HG03571 (cell line): ENCODE measurements around the gene CTSK.
A peak's percentile ranks its signal among the peaks of the same experiment; 100 is the strongest.
"Not testable (repeated sequence)": the region's sequence is repeated elsewhere in the genome, so short reads cannot be mapped to it uniquely, and the experiment has no call there.

ENCODE experiments used
- ATAC-seq: cut with Tn5 transposase; IDR thresholded peaks from one replicate; pipeline ENCODE4 v1.9.1; 2021; ENCODE audit not compliant: unreplicated experiment

Gene CTSK

GRCh38 chr1:150807249-150808023 is 624 bp downstream of the CTSK start:
- no peak for ATAC-seq

GRCh38 chr1:150805899-150806298 is 2.2 kb downstream of the CTSK start:
- ATAC-seq, result no peak

GRCh38 chr1:150804671-150805070 is 3.4 kb downstream of the CTSK start:
- no peak for ATAC-seq

GRCh38 chr1:150799089-150799488 is 9.0 kb downstream of the CTSK start:
- no peak for ATAC-seq

GRCh38 chr1:150798525-150798924 is 9.5 kb downstream of the CTSK start:
- ATAC-seq, result no peak

- ATAC-seq, result no peak
Measured at GRCh38 chr1:150796374-150796773, 11.7 kb downstream of the CTSK start.

- ATAC-seq, result not testable (repeated sequence)
Measured at GRCh38 chr1:150793778-150794177, 14.3 kb downstream of the CTSK start.

- ATAC-seq, result no peak
Measured at GRCh38 chr1:150793221-150793620, 14.8 kb downstream of the CTSK start.

- no peak for ATAC-seq
Measured at GRCh38 chr1:150791585-150791984, 16.5 kb downstream of the CTSK start.

- no peak for ATAC-seq
Measured at GRCh38 chr1:150789396-150789795, 18.7 kb downstream of the CTSK start.

- ATAC-seq, result no peak
Measured at GRCh38 chr1:150788946-150789345, 19.1 kb downstream of the CTSK start.

- ATAC-seq, result no peak
Measured at GRCh38 chr1:150787455-150787854, 20.6 kb downstream of the CTSK start.

GRCh38 chr1:150780510-150780909 is 27.6 kb downstream of the CTSK start:
- ATAC-seq, result no peak

- no peak for ATAC-seq
Measured at GRCh38 chr1:150778409-150778808, 29.7 kb downstream of the CTSK start.

GRCh38 chr1:150777544-150777943 is 30.5 kb downstream of the CTSK start:
- ATAC-seq, result no peak

- not testable (repeated sequence) for ATAC-seq
Measured at GRCh38 chr1:150775931-150776505, 32.0 kb downstream of the CTSK start.

GRCh38 chr1:150775276-150775675 is 32.8 kb downstream of the CTSK start:
- ATAC-seq, result no peak

GRCh38 chr1:150772326-150772725 is 35.7 kb downstream of the CTSK start:
- no peak for ATAC-seq

GRCh38 chr1:150767704-150768103 is 40.4 kb downstream of the CTSK start:
- ATAC-seq, result not testable (repeated sequence)

GRCh38 chr1:150765977-150766301 is 42.1 kb downstream of the CTSK start:
- peak; percentile 23 for ATAC-seq

GRCh38 chr1:150765296-150765976 is 42.6 kb downstream of the CTSK start, which contains the start of gene CTSS:
Gene CTSS, minus strand, starts transcription at chr1:150765778. Its CDS starts 1,015 bp downstream, at chr1:150764763.
- peak; percentile 94 for ATAC-seq

GRCh38 chr1:150764617-150765101 is 43.4 kb downstream of the CTSK start:
- no peak for ATAC-seq
